Liver (tissue), 9 donors: ENCODE results near the gene IL36B. TPM values are rescaled to one million over a fixed set of nuclear protein-coding genes. Genes with fewer than 3 reads are reported as not detected.

ENCODE experiments used
- DNase-seq: peaks from one replicate; pipeline ENCODE4 v3.0.0-alpha.2; 2017; ENCODE audit warnings: low spot score
- H3K27ac ChIP-seq, 2 donors: one replicate each; pipeline ENCODE4 v1.7.0; 2013; ENCODE audit warnings: inconsistent platforms in 2 of 2, low read length in 2 of 2, control low read depth in 1 of 2, low read depth in 1 of 2, mild to moderate bottlenecking in 1 of 2
- H3K27me3 ChIP-seq, 4 donors: one replicate each; pipeline versions ENCODE4 v1.6.1 to v1.7.0; 2013; ENCODE audit warnings: low read length in 3 of 4, inconsistent platforms in 1 of 4, mild to moderate bottlenecking in 1 of 4, moderate library complexity in 1 of 4; ENCODE audit not compliant: control insufficient read depth in 4 of 4, insufficient read depth in 4 of 4
- H3K36me3 ChIP-seq, 4 donors: one replicate each; pipeline versions ENCODE4 v1.6.1 to v1.7.0; 2013; ENCODE audit warnings: low read length in 3 of 4, mild to moderate bottlenecking in 3 of 4, low read depth in 1 of 4, moderate library complexity in 1 of 4; ENCODE audit not compliant: control insufficient read depth in 4 of 4, insufficient read depth in 3 of 4
- H3K4me1 ChIP-seq, 4 donors: one replicate each; pipeline versions ENCODE4 v1.6.1 to v1.7.0; 2013; ENCODE audit warnings: low read length in 3 of 4, mild to moderate bottlenecking in 3 of 4, moderate library complexity in 1 of 4; ENCODE audit not compliant: control insufficient read depth in 4 of 4, insufficient read depth in 4 of 4
- H3K4me3 ChIP-seq, 3 donors: one replicate each; pipeline versions ENCODE4 v1.6.1 to v1.7.0; 2013; ENCODE audit warnings: low read length in 3 of 3, control low read depth in 1 of 3, low read depth in 1 of 3, mild to moderate bottlenecking in 1 of 3
- H3K9ac ChIP-seq, 2 donors: one replicate each; pipeline ENCODE4 v1.7.0; 2013; ENCODE audit warnings: low read length in 2 of 2, mild to moderate bottlenecking in 2 of 2, moderate library complexity in 2 of 2, control low read depth in 1 of 2, low read depth in 1 of 2
- H3K9me3 ChIP-seq, 4 donors: one replicate each; pipeline versions ENCODE4 v1.6.1 to v1.7.0; 2013; ENCODE audit warnings: low read length in 3 of 4; ENCODE audit not compliant: control insufficient read depth in 4 of 4
- EGR1 ChIP-seq, 2 donors: IDR thresholded peaks; 2 replicates each; pipeline ENCODE4 v1.6.1; 2016 to 2018; ENCODE audit warnings: antibody characterized with exemption in 2 of 2, low read depth in 2 of 2
- FOXA1 ChIP-seq: IDR thresholded peaks from 2 replicates; pipeline ENCODE4 v1.6.1; 2016; ENCODE audit warnings: antibody characterized with exemption
- FOXA2 ChIP-seq: IDR thresholded peaks from 2 replicates; pipeline ENCODE4 v1.6.1; 2016; ENCODE audit warnings: antibody characterized with exemption
- GABPA ChIP-seq, 2 donors: IDR thresholded peaks in 1 of 2; conservative IDR thresholded peaks in 1 of 2; 2 replicates each; pipeline ENCODE4 v1.6.1; 2016; ENCODE audit warnings: antibody characterized with exemption in 2 of 2, mild to moderate bottlenecking in 1 of 2, moderate library complexity in 1 of 2
- HNF4A ChIP-seq, 2 donors: conservative IDR thresholded peaks; 2 replicates each; pipeline ENCODE4 v1.6.1; 2016; ENCODE audit warnings: antibody characterized with exemption in 2 of 2, mild to moderate bottlenecking in 2 of 2
- JUND ChIP-seq, 2 donors: IDR thresholded peaks; 2 replicates each; pipeline ENCODE4 v1.6.1; 2016; ENCODE audit warnings: antibody characterized with exemption in 2 of 2
- NR2F2 ChIP-seq: IDR thresholded peaks from 2 replicates; pipeline ENCODE4 v1.6.1; 2016; ENCODE audit warnings: antibody characterized with exemption
- RAD21 ChIP-seq, 2 donors: IDR thresholded peaks; 2 replicates each; pipeline ENCODE4 v1.6.1; 2016; ENCODE audit warnings: antibody characterized with exemption in 2 of 2, mild to moderate bottlenecking in 2 of 2
- RXRA ChIP-seq, 2 donors: IDR thresholded peaks; 2 replicates each; pipeline ENCODE4 v1.6.1; 2017 to 2018; ENCODE audit warnings: antibody characterized with exemption in 2 of 2, mild to moderate bottlenecking in 1 of 2
- SP1 ChIP-seq: IDR thresholded peaks from 2 replicates; pipeline ENCODE4 v1.6.1; 2018; ENCODE audit warnings: antibody characterized with exemption, mild to moderate bottlenecking
- YY1 ChIP-seq: IDR thresholded peaks from 2 replicates; pipeline ENCODE4 v1.6.1; 2016; ENCODE audit warnings: antibody characterized with exemption, mild to moderate bottlenecking
- WGBS: extraction: QIAGEN DNeasy Blood & Tissue Kit; methylation state at CpG from one replicate; pipeline ENCODE4 v1.1.7; 2013; 5-methylcytosine and 5-hydroxymethylcytosine counted together
- polyA plus RNA-seq, 2 donors: library from polyadenylated mRNA; stranded (reverse) in 1 of 2; unstranded in 1 of 2; fragments of 200-250 nt in 1 of 2; fragments of >200 nt in 1 of 2; fragmentation: Nextera tagmentation in 1 of 2; extraction: Ambion mirVana in 1 of 2; gene quantifications; one replicate each; pipeline versions ENCODE4 v1.2.1 to v1.2.3, GENCODE V29; 2013 to 2015
- total RNA-seq, 2 donors: library from RNA; depleted of rRNA; stranded (reverse); fragments of >200 nt; gene quantifications; one replicate each; pipeline ENCODE4 v1.2.3, GENCODE V29; 2014
- TF ChIP-seq, protein P1 (sequence below): IDR thresholded peaks from 2 replicates; pipeline ENCODE4 v1.6.1; 2016; ENCODE audit warnings: antibody characterized with exemption
- TF ChIP-seq, protein P2 (sequence below): IDR thresholded peaks from 2 replicates; pipeline ENCODE4 v1.6.1; 2016; ENCODE audit warnings: antibody characterized with exemption
- TF ChIP-seq, protein P3 (sequence below): IDR thresholded peaks from 2 replicates; pipeline ENCODE4 v1.6.1; 2016; ENCODE audit warnings: antibody characterized with exemption, mild to moderate bottlenecking
- TF ChIP-seq, protein P4 (sequence below): IDR thresholded peaks from 2 replicates; pipeline ENCODE4 v1.6.1; 2016; ENCODE audit warnings: antibody characterized with exemption
- TF ChIP-seq, protein P5 (sequence below): fragments of 150-350 bp; IDR thresholded peaks from 2 replicates; pipeline ENCODE4 v1.5.1; 2017; ENCODE audit warnings: improper control_type of control experiment, low read depth, low read length; ENCODE audit not compliant: missing input control
- donor health status: healthy.
- donor health status: healthy.
- donor health status: healthy.
- donor health status: healthy.
- donor health status: healthy.

IL36B gene
- total and polyA plus RNA-seq, 4 donors: not detected

DNA sequence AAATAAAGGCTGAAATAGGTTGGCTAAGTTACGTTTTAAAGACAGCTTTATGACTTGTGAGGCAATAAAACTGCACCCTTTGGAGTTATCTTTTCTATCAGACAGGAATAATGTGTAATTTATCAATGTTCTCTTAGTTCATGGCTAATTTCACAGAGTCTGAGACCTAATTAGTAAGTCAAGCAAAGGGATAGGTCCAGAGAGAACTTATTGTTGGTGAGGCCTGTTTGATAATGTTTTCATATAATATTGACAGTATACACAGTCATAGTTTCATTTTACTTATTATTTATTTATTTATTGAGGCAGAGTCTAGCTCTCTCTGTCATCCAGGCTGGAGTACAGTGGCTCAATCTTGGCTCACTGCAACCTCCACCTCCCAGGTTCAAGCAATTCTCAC lies 4.5 kb upstream of the IL36B start:
- 81% methylated on average over 1 of the region's 1 CpG for WGBS
- peaks cover 0 to 3% (median 0%) of the 10 kb centered on the region in 4 donors for H3K9me3 ChIP-seq
- no peak overlapping the region for H3K27ac ChIP-seq
- H3K36me3 ChIP-seq: no peaks in the 10 kb centered on the region
- H3K9ac ChIP-seq: no peak overlapping the region
- H3K4me1 ChIP-seq: no peaks in the 10 kb centered on the region
- no peaks in the 10 kb centered on the region for H3K27me3 ChIP-seq
- DNase-seq: no peak
- no peak overlapping the region for H3K4me3 ChIP-seq
- TF ChIP-seq NR2F2: no peak
- TF ChIP-seq FOXA1: no peak
- TF ChIP-seq YY1: no peak
- TF ChIP-seq, protein P1, sequence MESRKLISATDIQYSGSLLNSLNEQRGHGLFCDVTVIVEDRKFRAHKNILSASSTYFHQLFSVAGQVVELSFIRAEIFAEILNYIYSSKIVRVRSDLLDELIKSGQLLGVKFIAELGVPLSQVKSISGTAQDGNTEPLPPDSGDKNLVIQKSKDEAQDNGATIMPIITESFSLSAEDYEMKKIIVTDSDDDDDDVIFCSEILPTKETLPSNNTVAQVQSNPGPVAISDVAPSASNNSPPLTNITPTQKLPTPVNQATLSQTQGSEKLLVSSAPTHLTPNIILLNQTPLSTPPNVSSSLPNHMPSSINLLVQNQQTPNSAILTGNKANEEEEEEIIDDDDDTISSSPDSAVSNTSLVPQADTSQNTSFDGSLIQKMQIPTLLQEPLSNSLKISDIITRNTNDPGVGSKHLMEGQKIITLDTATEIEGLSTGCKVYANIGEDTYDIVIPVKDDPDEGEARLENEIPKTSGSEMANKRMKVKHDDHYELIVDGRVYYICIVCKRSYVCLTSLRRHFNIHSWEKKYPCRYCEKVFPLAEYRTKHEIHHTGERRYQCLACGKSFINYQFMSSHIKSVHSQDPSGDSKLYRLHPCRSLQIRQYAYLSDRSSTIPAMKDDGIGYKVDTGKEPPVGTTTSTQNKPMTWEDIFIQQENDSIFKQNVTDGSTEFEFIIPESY: no peak
- no peak for TF ChIP-seq SP1
- TF ChIP-seq, protein P2, sequence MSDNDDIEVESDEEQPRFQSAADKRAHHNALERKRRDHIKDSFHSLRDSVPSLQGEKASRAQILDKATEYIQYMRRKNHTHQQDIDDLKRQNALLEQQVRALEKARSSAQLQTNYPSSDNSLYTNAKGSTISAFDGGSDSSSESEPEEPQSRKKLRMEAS: no peak
- TF ChIP-seq GABPA (IDR thresholded peaks at IDR 0.05 in 1 of 2, conservative IDR thresholded peaks at IDR 0.05 in 1 of 2): no peak
- TF ChIP-seq, protein P3, sequence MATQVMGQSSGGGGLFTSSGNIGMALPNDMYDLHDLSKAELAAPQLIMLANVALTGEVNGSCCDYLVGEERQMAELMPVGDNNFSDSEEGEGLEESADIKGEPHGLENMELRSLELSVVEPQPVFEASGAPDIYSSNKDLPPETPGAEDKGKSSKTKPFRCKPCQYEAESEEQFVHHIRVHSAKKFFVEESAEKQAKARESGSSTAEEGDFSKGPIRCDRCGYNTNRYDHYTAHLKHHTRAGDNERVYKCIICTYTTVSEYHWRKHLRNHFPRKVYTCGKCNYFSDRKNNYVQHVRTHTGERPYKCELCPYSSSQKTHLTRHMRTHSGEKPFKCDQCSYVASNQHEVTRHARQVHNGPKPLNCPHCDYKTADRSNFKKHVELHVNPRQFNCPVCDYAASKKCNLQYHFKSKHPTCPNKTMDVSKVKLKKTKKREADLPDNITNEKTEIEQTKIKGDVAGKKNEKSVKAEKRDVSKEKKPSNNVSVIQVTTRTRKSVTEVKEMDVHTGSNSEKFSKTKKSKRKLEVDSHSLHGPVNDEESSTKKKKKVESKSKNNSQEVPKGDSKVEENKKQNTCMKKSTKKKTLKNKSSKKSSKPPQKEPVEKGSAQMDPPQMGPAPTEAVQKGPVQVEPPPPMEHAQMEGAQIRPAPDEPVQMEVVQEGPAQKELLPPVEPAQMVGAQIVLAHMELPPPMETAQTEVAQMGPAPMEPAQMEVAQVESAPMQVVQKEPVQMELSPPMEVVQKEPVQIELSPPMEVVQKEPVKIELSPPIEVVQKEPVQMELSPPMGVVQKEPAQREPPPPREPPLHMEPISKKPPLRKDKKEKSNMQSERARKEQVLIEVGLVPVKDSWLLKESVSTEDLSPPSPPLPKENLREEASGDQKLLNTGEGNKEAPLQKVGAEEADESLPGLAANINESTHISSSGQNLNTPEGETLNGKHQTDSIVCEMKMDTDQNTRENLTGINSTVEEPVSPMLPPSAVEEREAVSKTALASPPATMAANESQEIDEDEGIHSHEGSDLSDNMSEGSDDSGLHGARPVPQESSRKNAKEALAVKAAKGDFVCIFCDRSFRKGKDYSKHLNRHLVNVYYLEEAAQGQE: no peak
- TF ChIP-seq HNF4A (conservative IDR thresholded peaks at IDR 0.05): no peak
- TF ChIP-seq RXRA (IDR thresholded peaks at IDR 0.05): no peak
- no peak for TF ChIP-seq FOXA2
- TF ChIP-seq, protein P4, sequence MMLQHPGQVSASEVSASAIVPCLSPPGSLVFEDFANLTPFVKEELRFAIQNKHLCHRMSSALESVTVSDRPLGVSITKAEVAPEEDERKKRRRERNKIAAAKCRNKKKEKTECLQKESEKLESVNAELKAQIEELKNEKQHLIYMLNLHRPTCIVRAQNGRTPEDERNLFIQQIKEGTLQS: no peak
- no peak for TF ChIP-seq RAD21 (IDR thresholded peaks at IDR 0.05)

DNA sequence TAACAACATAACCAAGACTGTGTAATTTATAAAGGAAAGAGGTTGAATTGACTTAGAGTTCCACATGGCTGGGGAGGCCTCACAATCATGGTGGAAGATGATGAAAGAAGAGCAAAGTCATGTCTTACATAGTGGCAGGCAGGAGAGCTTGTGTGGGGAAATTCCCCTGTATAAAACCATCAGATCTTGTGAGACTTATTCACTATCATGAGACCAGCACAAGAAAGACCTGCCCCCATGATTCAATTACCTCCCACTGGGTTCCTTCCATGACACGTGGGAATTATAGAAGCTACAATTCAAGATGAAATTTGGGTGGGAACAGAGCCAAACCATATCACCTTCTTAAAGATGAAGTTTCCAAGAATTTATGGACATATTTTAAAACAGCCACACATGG lies 3.9 kb upstream of the IL36B start:
- Histone ChIP-seq H3K27me3 (no peaks in the 10 kb centered on the region), H3K4me3 (no peak overlapping the region), H3K4me1 (no peaks in the 10 kb centered on the region), H3K9ac (no peak overlapping the region), H3K27ac (no peak overlapping the region), H3K9me3 (peaks cover 0 to 3% (median 0%) of the 10 kb centered on the region in 4 donors), H3K36me3 (no peaks in the 10 kb centered on the region)
- DNase-seq: peak; percentile 9
- 93% methylated on average over 1 of the region's 1 CpG for WGBS
- TF ChIP-seq FOXA1 (no peak), JUND (IDR thresholded peaks at IDR 0.05) (no peak), NR2F2 (no peak), RAD21 (IDR thresholded peaks at IDR 0.05) (no peak), HNF4A (conservative IDR thresholded peaks at IDR 0.05) (no peak), FOXA2 (no peak), RXRA (IDR thresholded peaks at IDR 0.05) (no peak), EGR1 (IDR thresholded peaks at IDR 0.05; ENCODE audit: low read depth in 2 of 2) (no peak), GABPA (IDR thresholded peaks at IDR 0.05 in 1 of 2, conservative IDR thresholded peaks at IDR 0.05 in 1 of 2) (no peak), YY1 (no peak)
- TF ChIP-seq, protein P3: no peak
- TF ChIP-seq, protein P5, sequence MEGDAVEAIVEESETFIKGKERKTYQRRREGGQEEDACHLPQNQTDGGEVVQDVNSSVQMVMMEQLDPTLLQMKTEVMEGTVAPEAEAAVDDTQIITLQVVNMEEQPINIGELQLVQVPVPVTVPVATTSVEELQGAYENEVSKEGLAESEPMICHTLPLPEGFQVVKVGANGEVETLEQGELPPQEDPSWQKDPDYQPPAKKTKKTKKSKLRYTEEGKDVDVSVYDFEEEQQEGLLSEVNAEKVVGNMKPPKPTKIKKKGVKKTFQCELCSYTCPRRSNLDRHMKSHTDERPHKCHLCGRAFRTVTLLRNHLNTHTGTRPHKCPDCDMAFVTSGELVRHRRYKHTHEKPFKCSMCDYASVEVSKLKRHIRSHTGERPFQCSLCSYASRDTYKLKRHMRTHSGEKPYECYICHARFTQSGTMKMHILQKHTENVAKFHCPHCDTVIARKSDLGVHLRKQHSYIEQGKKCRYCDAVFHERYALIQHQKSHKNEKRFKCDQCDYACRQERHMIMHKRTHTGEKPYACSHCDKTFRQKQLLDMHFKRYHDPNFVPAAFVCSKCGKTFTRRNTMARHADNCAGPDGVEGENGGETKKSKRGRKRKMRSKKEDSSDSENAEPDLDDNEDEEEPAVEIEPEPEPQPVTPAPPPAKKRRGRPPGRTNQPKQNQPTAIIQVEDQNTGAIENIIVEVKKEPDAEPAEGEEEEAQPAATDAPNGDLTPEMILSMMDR: no peak
- TF ChIP-seq, protein P4: no peak
